Activated CD4-positive, alpha-beta memory T cell treated with anti-CD3 and anti-CD28 coated beads for 36 hours (primary cell): ENCODE measurements around the gene GFI1B. TPM values are rescaled to one million over a fixed set of nuclear protein-coding genes. Genes with fewer than 3 reads are reported as not detected.
A peak's percentile ranks its signal among the peaks of the same experiment; 100 is the strongest.

Experiments used
- CTCF ChIA-PET: fragments of 350-600 bp; sonication (Branson Sonifier 250); formaldehyde crosslinking; loops from one replicate; lab custom pipeline; 2021; ENCODE audit warnings: antibody characterized with exemption, inconsistent platforms; lab: Charles Lee
- POLR2A ChIA-PET: fragments of 350-600 bp; sonication (Branson Sonifier 250); formaldehyde crosslinking; loops from one replicate; lab custom pipeline; 2021; ENCODE audit warnings: antibody characterized with exemption; lab: Charles Lee
- DNase-seq: peaks from one replicate; pipeline ENCODE4 v3.0.0-alpha.2; 2020
- H3K27ac Mint-ChIP-seq: one replicate; pipeline ENCODE4 v1.8.0; 2021; ENCODE audit warnings: mixed read lengths
- H3K27me3 Mint-ChIP-seq: one replicate; pipeline ENCODE4 v1.8.0; 2021; ENCODE audit warnings: mixed read lengths
- H3K36me3 Mint-ChIP-seq: one replicate; pipeline ENCODE4 v1.8.0; 2021; ENCODE audit warnings: mixed read lengths
- H3K4me1 Mint-ChIP-seq: one replicate; pipeline ENCODE4 v1.8.0; 2021; ENCODE audit warnings: low read depth, mixed read lengths
- H3K4me3 Mint-ChIP-seq: one replicate; pipeline ENCODE4 v1.8.0; 2021; ENCODE audit warnings: mild to moderate bottlenecking, mixed read lengths
- H3K9me3 Mint-ChIP-seq: one replicate; pipeline ENCODE4 v1.8.0; 2021; ENCODE audit warnings: mixed read lengths
- intact Hi-C: fragments of 100-400 bp; cut with micrococcal nuclease; formaldehyde crosslinking; loops from one replicate; pipeline ENCODE4 v1.15.1; 2023
- total RNA-seq, 2 experiments: library from RNA; stranded (reverse); gene quantifications; one replicate each; pipeline ENCODE4 v1.2.3, GENCODE V29; 2021

Gene GFI1B
- total RNA-seq, 2 experiments from 2014 or later = not detected

DNA sequence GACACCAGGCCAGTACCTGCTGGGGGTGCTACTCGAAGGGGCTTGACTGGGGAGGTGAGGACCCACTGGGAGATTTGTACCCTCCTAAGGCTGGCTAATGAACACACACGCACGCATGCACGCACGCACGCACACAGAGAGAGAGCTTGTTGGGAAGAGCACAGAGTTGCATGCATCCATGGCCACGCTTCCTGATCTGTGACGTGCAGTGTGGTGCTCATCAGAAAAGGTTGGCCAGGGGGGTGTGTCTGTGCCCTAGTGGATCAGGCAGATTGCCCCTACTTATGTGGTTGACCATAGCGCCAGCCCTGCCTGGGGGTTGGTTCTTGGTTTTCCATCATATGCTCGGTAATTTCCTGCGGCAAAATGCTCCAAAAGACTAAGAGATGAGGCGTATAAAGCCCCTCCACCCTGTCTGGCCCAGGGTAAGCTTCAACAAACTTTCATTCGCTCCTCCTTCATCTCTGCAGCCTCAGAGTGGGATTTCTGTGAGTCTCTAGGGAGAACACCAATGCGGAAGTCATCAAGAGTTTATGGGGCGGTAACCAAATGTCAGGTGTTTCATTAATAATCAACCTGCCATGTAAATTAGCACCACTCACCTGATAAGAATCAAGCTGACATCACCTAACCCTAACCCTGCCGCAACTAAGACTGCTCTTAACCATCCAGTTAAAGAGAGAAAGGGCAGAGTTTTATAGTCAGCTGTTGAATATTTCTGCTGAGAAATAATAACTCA lies 8.0 kb upstream of the GFI1B start:
- ChIA-PET CTCF (interaction anchor here (1.2 kb wide), 1 partner anchor 67 kb away, joined by 3 read pairs; no protein-coding TSS in a partner anchor), POLR2A (no interaction called here)
- H3K4me3 Mint-ChIP-seq = no peak overlapping the region
- DNase-seq = no peak
- no peak overlapping the region for H3K27ac Mint-ChIP-seq
- H3K27me3 Mint-ChIP-seq = peaks cover 6% of the 10 kb centered on the region
- intact Hi-C loops = no loop called here
- no peaks in the 10 kb centered on the region for H3K9me3 Mint-ChIP-seq
- H3K4me1 Mint-ChIP-seq = no peaks in the 10 kb centered on the region
- no peaks in the 10 kb centered on the region for H3K36me3 Mint-ChIP-seq

DNA sequence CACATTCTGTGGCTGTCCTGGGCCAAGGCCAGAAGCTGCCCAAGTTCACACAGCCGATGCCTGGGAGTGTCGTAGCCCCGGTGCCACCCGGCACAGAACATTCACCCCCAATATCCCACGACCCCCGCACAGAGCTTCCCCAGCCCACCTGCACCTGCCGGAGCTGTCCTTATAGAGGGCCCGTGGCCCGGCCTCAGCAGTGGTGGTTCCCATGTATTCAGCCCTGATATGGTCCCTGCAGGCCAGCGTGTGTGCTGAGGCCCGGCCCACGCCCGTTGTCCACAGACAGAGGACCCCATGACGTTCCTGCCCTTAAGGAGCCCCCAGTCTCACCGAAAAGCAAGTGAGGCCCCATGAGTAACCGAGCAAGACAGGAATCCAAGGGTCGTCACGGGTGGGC lies 5.3 kb upstream of the GFI1B start:
- CTCF ChIA-PET = interaction anchor here (0.7 to 1.5 kb wide), 7 partner anchors 11 to 561 kb away, joined by 3 to 4 read pairs (median 3); no protein-coding TSS in a partner anchor
- Mint-ChIP-seq H3K4me1 (no peaks in the 10 kb centered on the region), H3K9me3 (no peaks in the 10 kb centered on the region), H3K36me3 (no peaks in the 10 kb centered on the region), H3K27ac (no peak overlapping the region), H3K4me3 (no peak overlapping the region), H3K27me3 (peaks cover 12% of the 10 kb centered on the region)
- intact Hi-C loops = no loop called here
- DNase-seq = no peak
- POLR2A ChIA-PET = no interaction called here

DNA sequence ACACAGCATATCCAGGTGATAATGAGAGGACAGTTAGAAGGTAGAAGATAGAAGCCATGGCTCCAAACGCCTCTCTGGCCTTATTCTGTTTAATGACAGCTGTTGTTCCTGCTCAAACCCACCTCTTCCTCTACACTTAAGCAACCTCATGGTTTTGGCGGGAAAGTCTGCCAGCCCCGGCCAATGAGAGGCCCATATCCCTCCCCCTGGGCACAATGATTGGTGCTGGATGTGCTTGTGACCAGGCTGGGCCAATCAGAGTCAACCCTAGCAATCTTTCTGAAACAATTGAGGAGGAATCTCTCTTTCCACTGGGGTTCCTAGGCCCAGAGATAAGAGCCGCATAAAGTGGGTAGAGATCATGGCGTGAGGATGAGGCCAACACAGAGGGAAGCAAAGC lies 4.8 kb upstream of the GFI1B start:
- POLR2A ChIA-PET = no interaction called here
- CTCF ChIA-PET = interaction anchor here (0.7 to 2.1 kb wide), 5 partner anchors 22 to 170 kb away, joined by 3 to 6 read pairs (median 3); partner anchors contain the start of gene TSC1
- DNase-seq = peak; percentile 43
- no peaks in the 10 kb centered on the region for H3K9me3 Mint-ChIP-seq
- H3K36me3 Mint-ChIP-seq = no peaks in the 10 kb centered on the region
- H3K4me3 Mint-ChIP-seq = no peak overlapping the region
- H3K27ac Mint-ChIP-seq = no peak overlapping the region
- intact Hi-C loops = no loop called here
- H3K4me1 Mint-ChIP-seq = peaks cover 4% of the 10 kb centered on the region
- H3K27me3 Mint-ChIP-seq = peaks cover 16% of the 10 kb centered on the region

DNA sequence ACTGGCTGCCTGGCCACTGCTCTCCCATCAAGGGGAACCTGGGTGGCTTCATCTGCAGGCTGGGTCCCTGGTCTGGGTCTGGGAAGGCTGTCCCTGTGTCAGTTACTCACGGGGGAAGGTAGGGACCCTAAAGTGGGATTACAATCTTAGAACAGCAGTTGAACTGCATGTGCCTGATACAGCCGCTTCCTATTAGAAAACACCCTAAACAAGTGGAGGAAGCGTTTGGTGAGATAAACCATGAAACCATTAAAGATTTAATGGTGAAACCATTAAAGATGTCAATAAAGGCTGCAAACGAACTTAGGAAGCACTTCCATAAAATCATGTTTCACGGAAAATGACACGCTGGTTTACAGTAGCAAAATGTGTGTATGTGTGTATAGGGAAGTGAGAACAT lies 2.5 kb upstream of the GFI1B start:
- ChIA-PET POLR2A (no interaction called here), CTCF (interaction anchor here (1.0 to 1.5 kb wide), 4 partner anchors 40 to 168 kb away, joined by 3 read pairs; no protein-coding TSS in a partner anchor)
- peaks cover 4% of the 10 kb centered on the region for H3K4me1 Mint-ChIP-seq
- H3K9me3 Mint-ChIP-seq = no peaks in the 10 kb centered on the region
- no peak overlapping the region for H3K4me3 Mint-ChIP-seq
- no peaks in the 10 kb centered on the region for H3K36me3 Mint-ChIP-seq
- peaks cover 31% of the 10 kb centered on the region for H3K27me3 Mint-ChIP-seq
- DNase-seq = no peak
- no peak overlapping the region for H3K27ac Mint-ChIP-seq
- intact Hi-C loops = no loop called here

DNA sequence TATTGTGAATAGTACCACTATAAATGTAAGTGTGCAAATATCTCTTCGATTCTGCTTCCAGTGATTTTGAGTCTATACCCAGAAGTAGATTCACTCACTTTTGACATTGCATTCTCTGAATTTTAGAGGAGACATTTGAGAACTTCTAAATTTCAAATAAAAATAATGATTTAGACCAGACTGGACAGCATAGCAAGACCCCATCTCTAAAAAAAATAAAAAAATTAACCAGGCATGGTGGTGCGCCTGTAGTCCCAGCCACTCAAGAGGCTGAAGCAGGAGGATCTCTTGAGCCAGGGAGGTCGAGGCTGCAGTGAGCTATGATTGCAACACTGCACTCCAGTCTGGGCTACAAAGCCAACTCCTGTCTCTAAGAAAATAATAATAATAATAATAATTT lies 1.9 kb upstream of the GFI1B start:
- H3K4me3 Mint-ChIP-seq = no peak overlapping the region
- H3K36me3 Mint-ChIP-seq = no peaks in the 10 kb centered on the region
- CTCF ChIA-PET = interaction anchor here (0.6 to 1.2 kb wide), 7 partner anchors 10 to 1183 kb away, joined by 3 to 7 read pairs (median 3); no protein-coding TSS in a partner anchor
- no peak for DNase-seq
- H3K4me1 Mint-ChIP-seq = peaks cover 4% of the 10 kb centered on the region
- no peak overlapping the region for H3K27ac Mint-ChIP-seq
- H3K27me3 Mint-ChIP-seq = peaks cover 32% of the 10 kb centered on the region
- POLR2A ChIA-PET = no interaction called here
- H3K9me3 Mint-ChIP-seq = no peaks in the 10 kb centered on the region
- intact Hi-C loops = no loop called here

DNA sequence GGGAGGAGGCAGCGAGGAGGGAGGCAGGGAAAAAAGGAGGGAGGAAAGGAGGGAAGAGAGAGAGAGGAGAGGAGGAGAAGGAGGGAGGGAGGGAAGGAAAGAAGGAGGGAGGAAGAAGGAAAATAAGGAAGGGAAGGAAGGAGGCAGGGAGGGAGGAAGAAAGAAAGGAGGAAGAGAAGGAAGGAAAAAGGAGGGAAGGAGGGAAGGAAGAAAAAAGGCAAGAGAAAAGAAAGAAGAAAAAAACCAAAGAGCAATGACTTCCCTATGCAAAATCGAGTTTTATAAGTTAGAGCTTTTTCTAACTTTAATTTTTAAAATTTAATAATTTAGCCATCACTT lies 413 bp upstream of the GFI1B start:
- ChIA-PET POLR2A (no interaction called here), CTCF (interaction anchor here (0.7 to 1.6 kb wide), 10 partner anchors 9 to 169 kb away, joined by 3 to 5 read pairs (median 3); no protein-coding TSS in a partner anchor)
- Mint-ChIP-seq H3K9me3 (no peaks in the 10 kb centered on the region), H3K4me1 (peaks cover 4% of the 10 kb centered on the region), H3K4me3 (no peak overlapping the region), H3K27me3 (peaks cover 32% of the 10 kb centered on the region), H3K36me3 (no peaks in the 10 kb centered on the region), H3K27ac (no peak overlapping the region)
- intact Hi-C loops = no loop called here
- DNase-seq = no peak

DNA sequence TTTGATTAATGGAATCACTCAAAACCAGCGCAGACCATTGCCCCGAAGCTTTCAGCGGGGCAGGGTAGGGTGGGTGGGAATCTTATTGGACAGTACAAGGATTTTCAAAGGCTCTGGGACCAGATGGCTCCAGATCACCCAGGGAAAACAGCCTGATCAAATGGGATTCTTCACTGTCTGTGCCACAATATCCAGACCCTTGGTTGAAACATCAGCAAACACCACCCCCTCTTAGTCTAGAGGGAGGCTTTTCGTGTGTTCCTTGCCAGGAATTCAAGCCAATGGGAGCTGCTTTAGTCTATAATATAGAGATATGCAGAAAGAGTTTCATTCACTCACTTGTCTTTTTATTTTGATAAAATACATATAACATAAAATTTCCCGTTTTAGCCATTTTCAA lies 1.7 kb downstream of the GFI1B start:
- DNase-seq = no peak
- Mint-ChIP-seq H3K4me1 (peaks cover 4% of the 10 kb centered on the region), H3K27ac (no peak overlapping the region), H3K4me3 (no peak overlapping the region), H3K9me3 (no peaks in the 10 kb centered on the region), H3K36me3 (no peaks in the 10 kb centered on the region), H3K27me3 (peaks cover 33% of the 10 kb centered on the region)
- ChIA-PET POLR2A (no interaction called here), CTCF (interaction anchor here (1.7 kb wide), 1 partner anchor 42 kb away, joined by 4 read pairs; no protein-coding TSS in a partner anchor)
- intact Hi-C loops = no loop called here

DNA sequence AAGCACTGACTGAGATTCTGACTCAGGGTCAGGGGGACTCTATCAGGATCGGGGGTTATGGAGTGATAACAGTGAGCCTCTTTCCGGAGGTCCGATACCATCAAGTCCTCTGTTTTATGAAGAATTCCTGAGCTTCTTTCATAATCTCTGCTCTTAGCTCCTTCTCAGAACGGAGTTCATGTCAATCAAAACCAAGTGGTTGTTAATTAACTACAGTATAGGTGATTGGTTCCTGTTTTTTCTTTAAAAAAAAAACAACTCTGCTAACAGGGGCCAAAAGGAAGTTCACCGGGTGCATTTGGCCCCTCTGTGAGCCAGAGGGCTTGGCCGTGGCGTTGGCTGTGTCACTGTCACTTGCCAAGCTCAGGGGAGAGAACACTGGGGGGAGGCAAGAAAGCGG lies 4.0 kb downstream of the GFI1B start:
- POLR2A ChIA-PET = no interaction called here
- Mint-ChIP-seq H3K27ac (no peak overlapping the region), H3K4me3 (no peak overlapping the region)

DNA sequence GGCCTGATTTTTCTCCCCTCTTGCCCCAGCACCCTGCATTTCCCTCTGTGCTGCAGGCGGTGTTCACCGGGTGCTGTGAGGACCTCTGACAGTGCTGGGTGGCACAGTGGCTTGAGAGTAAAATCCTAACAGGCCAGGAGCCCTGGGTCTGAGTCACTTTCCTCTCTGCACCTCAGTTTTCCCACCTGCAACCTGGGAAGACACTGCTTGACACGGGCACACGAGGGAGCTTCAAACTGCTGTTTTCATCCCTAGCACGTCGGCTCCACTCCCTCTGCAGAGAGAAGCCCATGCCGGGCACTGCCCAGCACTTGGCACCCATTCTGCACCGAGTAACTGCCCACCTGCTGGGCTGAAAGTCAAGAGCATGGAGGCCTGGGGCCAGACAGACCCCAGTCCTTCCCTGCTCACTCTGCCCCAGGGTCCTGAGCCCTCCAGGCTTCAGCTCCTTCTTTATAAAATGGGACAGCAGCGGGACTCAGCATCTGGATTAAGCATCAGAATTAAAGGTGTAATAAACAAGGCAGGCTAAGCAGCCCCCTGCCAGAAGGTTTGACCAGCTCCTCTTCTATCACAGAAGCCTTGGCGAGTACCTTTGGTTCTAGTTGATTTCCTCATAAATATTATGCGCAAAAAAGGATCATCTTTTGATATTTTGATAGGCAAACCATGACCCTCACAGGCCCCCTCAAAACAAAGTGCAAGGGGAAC lies 5.2 kb downstream of the GFI1B start:
- ChIA-PET POLR2A (no interaction called here), CTCF (no interaction called here)
- H3K27me3 Mint-ChIP-seq = peaks cover 25% of the 10 kb centered on the region

More for the DNA sequence above, 4.0 kb downstream of the GFI1B start:
- Mint-ChIP-seq H3K27me3 (peaks cover 30% of the 10 kb centered on the region), H3K4me1 (peaks cover 4% of the 10 kb centered on the region), H3K9me3 (no peaks in the 10 kb centered on the region), H3K36me3 (no peaks in the 10 kb centered on the region)
- CTCF ChIA-PET = no interaction called here
- no peak for DNase-seq
- intact Hi-C loops = no loop called here

DNA sequence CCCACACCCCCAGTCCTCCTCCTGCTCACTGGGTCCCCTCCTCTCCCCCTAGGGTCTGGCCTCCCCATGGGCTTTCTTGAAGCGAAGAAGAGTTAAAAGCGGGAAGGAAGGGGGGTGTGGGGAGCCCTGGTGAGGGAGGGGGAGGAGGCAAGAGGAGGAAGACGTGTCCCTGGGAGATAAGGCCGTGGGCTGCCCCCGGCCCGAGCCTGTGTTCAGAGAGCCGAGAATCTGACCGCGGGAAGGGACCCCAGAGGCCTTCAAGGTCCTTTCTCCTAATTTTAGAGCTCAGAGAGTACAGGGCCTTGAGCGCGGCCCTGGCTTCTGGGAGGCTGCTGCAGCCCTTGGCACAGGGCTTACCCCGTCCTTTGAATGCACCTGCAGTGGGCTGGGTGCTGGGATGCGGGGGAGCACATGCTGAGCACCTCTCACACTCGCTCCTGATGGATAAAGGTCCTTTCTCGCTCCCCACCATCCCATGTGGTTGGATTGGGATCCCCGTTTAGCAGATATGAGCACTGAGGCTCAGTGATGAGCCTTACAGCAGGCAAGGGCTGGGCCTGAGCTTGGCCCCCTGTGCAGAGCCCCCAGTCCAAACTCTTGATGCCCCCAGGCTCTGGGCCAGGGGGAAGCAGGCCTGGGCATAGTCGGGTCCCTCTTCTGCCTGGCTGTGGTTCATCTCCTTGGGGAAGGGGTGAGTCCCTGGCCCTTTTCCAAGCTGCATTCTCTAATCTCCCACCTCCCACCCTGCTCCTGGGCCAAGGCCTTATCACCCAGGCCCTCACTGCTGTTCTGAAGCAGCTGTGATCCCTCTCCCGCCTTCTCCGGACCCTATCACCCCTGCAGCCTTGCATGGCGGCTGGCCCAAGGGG lies 5.9 kb downstream of the GFI1B start:
- peaks cover 20% of the 10 kb centered on the region for H3K27me3 Mint-ChIP-seq
- ChIA-PET POLR2A (no interaction called here), CTCF (no interaction called here)
- no peak overlapping the region for H3K4me3 Mint-ChIP-seq
- H3K36me3 Mint-ChIP-seq = no peaks in the 10 kb centered on the region
- no peak for DNase-seq
- no peaks in the 10 kb centered on the region for H3K4me1 Mint-ChIP-seq
- H3K27ac Mint-ChIP-seq = no peak overlapping the region
- intact Hi-C loops = no loop called here
- H3K9me3 Mint-ChIP-seq = no peaks in the 10 kb centered on the region

More for the DNA sequence above, 5.2 kb downstream of the GFI1B start:
- Mint-ChIP-seq H3K9me3 (no peaks in the 10 kb centered on the region), H3K4me1 (peaks cover 1% of the 10 kb centered on the region), H3K4me3 (no peak overlapping the region), H3K27ac (no peak overlapping the region), H3K36me3 (no peaks in the 10 kb centered on the region)
- DNase-seq = no peak
- intact Hi-C loops = no loop called here

DNA sequence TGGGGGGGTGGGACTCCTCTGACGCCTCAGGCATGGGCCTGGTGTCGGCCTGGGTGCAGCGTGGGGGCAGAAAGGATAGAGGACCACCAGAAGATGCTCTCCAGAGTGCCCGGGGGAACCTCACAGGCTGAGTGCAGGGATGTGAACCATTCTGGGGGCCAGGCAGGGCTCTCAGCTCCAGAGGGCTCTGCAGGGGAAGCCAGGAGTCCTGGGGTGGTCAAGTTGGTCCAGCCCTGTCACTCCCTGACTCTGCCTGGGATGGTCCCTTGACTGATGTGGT lies 6.5 kb downstream of the GFI1B start:
- Mint-ChIP-seq H3K4me3 (no peak overlapping the region), H3K27ac (no peak overlapping the region), H3K4me1 (no peaks in the 10 kb centered on the region), H3K36me3 (no peaks in the 10 kb centered on the region), H3K9me3 (no peaks in the 10 kb centered on the region), H3K27me3 (peaks cover 16% of the 10 kb centered on the region)
- intact Hi-C loops = no loop called here
- CTCF ChIA-PET = no interaction called here
- DNase-seq = no peak
- POLR2A ChIA-PET = no interaction called here

DNA sequence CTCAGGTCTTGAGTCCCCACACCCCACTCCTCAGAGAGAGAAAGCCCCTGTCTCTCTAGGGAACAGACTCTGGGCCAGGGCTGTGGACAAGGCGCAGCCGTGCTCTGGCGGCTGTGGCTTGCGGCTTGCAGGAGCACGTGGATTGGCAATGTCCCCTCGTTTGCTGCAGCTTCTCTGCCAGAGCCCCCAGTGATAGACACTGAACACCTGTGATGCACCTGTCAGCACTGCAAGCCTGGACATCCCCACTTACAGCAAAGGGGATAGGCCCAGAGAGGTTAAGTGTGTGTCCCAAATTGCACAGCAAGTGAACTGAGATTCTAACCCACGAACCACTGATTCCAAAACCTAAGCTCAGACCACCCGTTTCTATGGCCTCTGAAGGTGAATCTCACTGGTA lies 7.0 kb downstream of the GFI1B start:
- Mint-ChIP-seq H3K27me3 (peaks cover 18% of the 10 kb centered on the region), H3K9me3 (peaks cover 2% of the 10 kb centered on the region), H3K36me3 (no peaks in the 10 kb centered on the region), H3K27ac (no peak overlapping the region), H3K4me3 (no peak overlapping the region), H3K4me1 (no peaks in the 10 kb centered on the region)
- CTCF ChIA-PET = no interaction called here
- DNase-seq = no peak
- POLR2A ChIA-PET = no interaction called here
- intact Hi-C loops = no loop called here
